ENCODE measurements around the gene TBCCD1. TPM values are rescaled to one million over a fixed set of nuclear protein-coding genes. Genes with fewer than 3 reads are reported as not detected.

TBCCD1 gene
- total and polyA plus RNA-seq, 2 donors (not counting 3 experiments of a cell fraction or from before 2014, with no cell fraction given), result 16.5 to 16.6 TPM

- dilution Hi-C loops (cut with MboI; ENCODE audit: extremely low pct_ligation_motif_present, low sequenced_read_pairs), result no loop called here
- Histone ChIP-seq H3K4me2 (ENCODE audit: insufficient read depth, low read length) (no peak overlapping the region), H3K79me2 (ENCODE audit: control insufficient read depth, insufficient read depth, low read length) (no peaks in the 10 kb centered on the region), H3K9ac (replicated peaks; ENCODE audit: extremely low read depth, insufficient read depth, low read length) (no peak overlapping the region), H3K4me1 (ENCODE audit: control insufficient read depth, extremely low read depth, insufficient read depth, low read length) (peaks cover 20% of the 10 kb centered on the region), H2AFZ (ENCODE audit: low read depth, low read length) (no peak overlapping the region), H3K27me3 (ENCODE audit: control insufficient read depth in 2 of 2, insufficient read depth in 2 of 2, low read length in 2 of 2) (no peaks in the 10 kb centered on the region), H3K27ac (ENCODE audit: insufficient read depth, low read depth, low read length) (no peak overlapping the region), H3K4me3 (replicated peaks in 1 of 3; ENCODE audit: insufficient read depth in 1 of 3, low read depth in 1 of 3, low read length in 3 of 3) (no peak overlapping the region), H3K9me1 (replicated peaks; ENCODE audit: control insufficient read depth, extremely low read depth, insufficient read depth, low read length) (no peaks in the 10 kb centered on the region), H3K9me3 (replicated peaks; ENCODE audit: control insufficient read depth, insufficient read depth, low read length) (no peaks in the 10 kb centered on the region), H3K36me3 (ENCODE audit: control insufficient read depth in 2 of 2, extremely low read depth in 1 of 2, insufficient read depth in 2 of 2, low read length in 2 of 2) (no peaks in the 10 kb centered on the region), H4K20me1 (replicated peaks; ENCODE audit: control insufficient read depth, extremely low read depth, insufficient read depth, low read length) (no peaks in the 10 kb centered on the region)
- ChIA-PET POLR2A (no interaction called here), CTCF (interaction anchor here (0.5 to 5.4 kb wide), 10 partner anchors 72 to 594 kb away, joined by 3 to 37 read pairs (median 4); no protein-coding TSS in a partner anchor)
- TF ChIP-seq EZH2 (IDR thresholded peaks at IDR 0.05; ENCODE audit: borderline replicate concordance, low read depth, low read length, severe bottlenecking), result no peak
- TF ChIP-seq MYC (IDR thresholded peaks at IDR 0.05; ENCODE audit: low read depth, low read length), result no peak
- no peak for TF ChIP-seq POLR2A (IDR thresholded peaks at IDR 0.05; ENCODE audit: low read depth, low read length)
- no peak for TF ChIP-seq GATA2 (IDR thresholded peaks at IDR 0.05; ENCODE audit: insufficient read depth, insufficient read length, low read depth, low read length)
- FAIRE-seq, result no peak
- DNase-seq (ENCODE audit: low read depth, low spot score), result peak; percentile 13
- intact Hi-C loops (cut with micrococcal nuclease), result no loop called here
- no TSS peak for BruUV-seq (replicated peaks)
Measured at GRCh38 chr3:186536883-186537844, 30.0 kb downstream of the TBCCD1 start.

GRCh38 chr3:186534113-186534669, 32.9 kb downstream of the TBCCD1 start:
- Histone ChIP-seq H3K27me3 (ENCODE audit: control insufficient read depth in 2 of 2, insufficient read depth in 2 of 2, low read length in 2 of 2) (no peaks in the 10 kb centered on the region), H3K4me1 (ENCODE audit: control insufficient read depth, extremely low read depth, insufficient read depth, low read length) (no peaks in the 10 kb centered on the region), H3K4me3 (replicated peaks in 1 of 3; ENCODE audit: insufficient read depth in 1 of 3, low read depth in 1 of 3, low read length in 3 of 3) (no peak overlapping the region), H3K9me3 (replicated peaks; ENCODE audit: control insufficient read depth, insufficient read depth, low read length) (no peaks in the 10 kb centered on the region), H3K4me2 (ENCODE audit: insufficient read depth, low read length) (no peak overlapping the region), H3K36me3 (ENCODE audit: control insufficient read depth in 2 of 2, extremely low read depth in 1 of 2, insufficient read depth in 2 of 2, low read length in 2 of 2) (no peaks in the 10 kb centered on the region), H4K20me1 (replicated peaks; ENCODE audit: control insufficient read depth, extremely low read depth, insufficient read depth, low read length) (no peaks in the 10 kb centered on the region), H2AFZ (ENCODE audit: low read depth, low read length) (no peak overlapping the region), H3K9me1 (replicated peaks; ENCODE audit: control insufficient read depth, extremely low read depth, insufficient read depth, low read length) (no peaks in the 10 kb centered on the region), H3K9ac (replicated peaks; ENCODE audit: extremely low read depth, insufficient read depth, low read length) (no peak overlapping the region), H3K79me2 (ENCODE audit: control insufficient read depth, insufficient read depth, low read length) (no peaks in the 10 kb centered on the region), H3K27ac (ENCODE audit: insufficient read depth, low read depth, low read length) (no peak overlapping the region)
- FAIRE-seq, result no peak
- ChIA-PET POLR2A (no interaction called here), CTCF (interaction anchor here (0.7 to 3.0 kb wide), 7 partner anchors 11 to 590 kb away, joined by 3 to 10 read pairs (median 3); partner anchors contain the start of gene CRYGS)
- no TSS peak for BruUV-seq (replicated peaks)
- TF ChIP-seq EZH2 (IDR thresholded peaks at IDR 0.05; ENCODE audit: borderline replicate concordance, low read depth, low read length, severe bottlenecking), result no peak
- no peak for TF ChIP-seq POLR2A (IDR thresholded peaks at IDR 0.05; ENCODE audit: low read depth, low read length)
- dilution Hi-C loops (cut with MboI; ENCODE audit: extremely low pct_ligation_motif_present, low sequenced_read_pairs), result no loop called here
- intact Hi-C loops (cut with micrococcal nuclease), result no loop called here
- no peak for DNase-seq (ENCODE audit: low read depth, low spot score)
